Measurements from ENCODE around the gene ARHGAP4. TPM values are rescaled to one million over a fixed set of nuclear protein-coding genes. Genes with fewer than 3 reads are reported as not detected.

ARHGAP4 gene
- polyA plus RNA-seq, 3 donors = 51.5 to 508 (median 64.4) TPM

- H3K4me3 ChIP-seq (replicated peaks in 1 of 3; ENCODE audit: low read depth in 2 of 3, low read length in 3 of 3) = peak overlapping the region; percentile 38 to 89 (median 86)
- H3K27me3 ChIP-seq (ENCODE audit: control insufficient read depth in 2 of 2, insufficient read depth in 2 of 2, low read length in 2 of 2) = no peaks in the 10 kb centered on the region
- WGBS (ENCODE audit: insufficient coverage) = 0% methylated on average over 1 of the region's 4 CpGs
- no peak for DNase-seq
- H2AFZ ChIP-seq (ENCODE audit: insufficient read depth, low read depth, low read length, poor library complexity, severe bottlenecking) = peak overlapping the region; percentile 43
- intact Hi-C loops (cut with micrococcal nuclease) = loop anchor here (5.0 to 10.0 kb wide), 4 partner anchors 131 to 203 kb away; partner anchors contain the start of genes IDH3G (in 2 of the 2), SSR4 (in 2 of the 2), ABCD1 (in 1 of the 2) and BCAP31 (in 1 of the 2)
- peak overlapping the region; percentile 77 to 81 for H3K27ac ChIP-seq (ENCODE audit: low read depth in 1 of 2, low read length in 2 of 2)
- peak overlapping the region in 6 of 7 donors; percentile 87 to 97 (median 94) for H3K27ac Mint-ChIP-seq
- H3K79me2 ChIP-seq (ENCODE audit: insufficient read depth, low read length) = peaks cover 68% of the 10 kb centered on the region
- H3K4me1 ChIP-seq (ENCODE audit: control insufficient read depth in 1 of 2, insufficient read depth in 2 of 2, low read length in 2 of 2) = peaks cover 59 to 89% of the 10 kb centered on the region in 2 donors
- TF ChIP-seq CTCF (IDR thresholded peaks at IDR 0.05) = no peak
- no peaks in the 10 kb centered on the region for H3K9me3 ChIP-seq (replicated peaks in 1 of 2; ENCODE audit: control insufficient read depth in 1 of 2, insufficient read depth in 1 of 2, low read length in 2 of 2)
- H3K4me3 Mint-ChIP-seq = peak overlapping the region; percentile 86 to 95
- H3K9ac ChIP-seq (ENCODE audit: insufficient read depth, low read length, poor library complexity, severe bottlenecking) = peak overlapping the region; percentile 66
- H3K27me3 Mint-ChIP-seq (ENCODE audit: low read depth in 3 of 3) = peaks cover 0 to 32% (median 0%) of the 10 kb centered on the region in 3 donors
- H3K4me2 ChIP-seq (replicated peaks; ENCODE audit: extremely low read depth, low read length, poor library complexity, severe bottlenecking) = peak overlapping the region; percentile 97
- peaks cover 92% of the 10 kb centered on the region for H4K20me1 ChIP-seq (ENCODE audit: insufficient read depth, low read length)
- peaks cover 0 to 17% (median 6%) of the 10 kb centered on the region in 7 donors for H3K9me3 Mint-ChIP-seq
- H3K4me1 Mint-ChIP-seq = peaks cover 37% of the 10 kb centered on the region
- peaks cover 20 to 21% of the 10 kb centered on the region in 2 donors for H3K36me3 ChIP-seq (replicated peaks in 1 of 2; ENCODE audit: control insufficient read depth in 1 of 2, insufficient read depth in 2 of 2, low read length in 2 of 2)
- H3K36me3 Mint-ChIP-seq = peaks cover 5 to 28% of the 10 kb centered on the region in 2 donors
Measured at GRCh38 chrX:153925387-153925738, 701 bp downstream of the ARHGAP4 start.

- H3K4me1 Mint-ChIP-seq = peaks cover 35% of the 10 kb centered on the region
- Histone ChIP-seq H3K9ac (ENCODE audit: insufficient read depth, low read length, poor library complexity, severe bottlenecking) (peak overlapping the region; percentile 66), H3K79me2 (ENCODE audit: insufficient read depth, low read length) (peaks cover 66% of the 10 kb centered on the region), H3K9me3 (replicated peaks in 1 of 2; ENCODE audit: control insufficient read depth in 1 of 2, insufficient read depth in 1 of 2, low read length in 2 of 2) (no peaks in the 10 kb centered on the region), H3K36me3 (replicated peaks in 1 of 2; ENCODE audit: control insufficient read depth in 1 of 2, insufficient read depth in 2 of 2, low read length in 2 of 2) (peaks cover 19 to 21% of the 10 kb centered on the region in 2 donors), H3K4me3 (replicated peaks in 1 of 3; ENCODE audit: low read depth in 2 of 3, low read length in 3 of 3) (peak overlapping the region; percentile 38 to 89 (median 86)), H3K4me1 (ENCODE audit: control insufficient read depth in 1 of 2, insufficient read depth in 2 of 2, low read length in 2 of 2) (peaks cover 49 to 78% of the 10 kb centered on the region in 2 donors), H3K27me3 (ENCODE audit: control insufficient read depth in 2 of 2, insufficient read depth in 2 of 2, low read length in 2 of 2) (no peaks in the 10 kb centered on the region), H2AFZ (ENCODE audit: insufficient read depth, low read depth, low read length, poor library complexity, severe bottlenecking) (peak overlapping the region; percentile 17), H3K4me2 (replicated peaks; ENCODE audit: extremely low read depth, low read length, poor library complexity, severe bottlenecking) (peak overlapping the region; percentile 97), H4K20me1 (ENCODE audit: insufficient read depth, low read length) (peaks cover 92% of the 10 kb centered on the region), H3K27ac (ENCODE audit: low read depth in 1 of 2, low read length in 2 of 2) (peak overlapping the region; percentile 50 to 81)
- peaks cover 0 to 34% (median 0%) of the 10 kb centered on the region in 3 donors for H3K27me3 Mint-ChIP-seq (ENCODE audit: low read depth in 3 of 3)
- peak overlapping the region; percentile 86 to 95 for H3K4me3 Mint-ChIP-seq
- intact Hi-C loops (cut with micrococcal nuclease) = loop anchor here (10.0 kb wide), 2 partner anchors 130 to 160 kb away; partner anchors contain the start of genes IDH3G (in 1 of the 2), PLXNB3 (in 1 of the 2) and SSR4 (in 1 of the 2)
- TF ChIP-seq CTCF (IDR thresholded peaks at IDR 0.05) = peak; percentile 52
- DNase-seq = peak; percentile 63 to 75 (median 64)
- H3K36me3 Mint-ChIP-seq = peaks cover 10 to 26% of the 10 kb centered on the region in 2 donors
- WGBS (ENCODE audit: insufficient coverage) = 0% methylated on average over 2 of the region's 14 CpGs
- peaks cover 0 to 17% (median 6%) of the 10 kb centered on the region in 7 donors for H3K9me3 Mint-ChIP-seq
- peak overlapping the region; percentile 84 to 97 (median 90) for H3K27ac Mint-ChIP-seq
Measured at GRCh38 chrX:153924149-153924861, 1.8 kb downstream of the ARHGAP4 start.
